Glomerular endothelial cell (primary cell): ENCODE results near the gene NDUFB10. TPM values are rescaled to one million over a fixed set of nuclear protein-coding genes. Genes with fewer than 3 reads are reported as not detected.
"Not testable (repeated sequence)": the region's sequence is repeated elsewhere in the genome, so short reads cannot be mapped to it uniquely, and the experiment has no call there.

Experiments used
- DNase-seq: peaks from one replicate; pipeline ENCODE4 v3.0.0-alpha.2; 2011; ENCODE audit warnings: low read depth, low spot score; ENCODE audit errors: extremely low read depth
- total RNA-seq: library from RNA; depleted of rRNA; stranded (reverse); fragments of >200 nt; gene quantifications from 2 replicates; pipeline ENCODE4 v1.2.3, GENCODE V29; 2015

The NDUFB10 gene
- total RNA-seq, 1 donor from 2014 or later = 262 TPM

DNA sequence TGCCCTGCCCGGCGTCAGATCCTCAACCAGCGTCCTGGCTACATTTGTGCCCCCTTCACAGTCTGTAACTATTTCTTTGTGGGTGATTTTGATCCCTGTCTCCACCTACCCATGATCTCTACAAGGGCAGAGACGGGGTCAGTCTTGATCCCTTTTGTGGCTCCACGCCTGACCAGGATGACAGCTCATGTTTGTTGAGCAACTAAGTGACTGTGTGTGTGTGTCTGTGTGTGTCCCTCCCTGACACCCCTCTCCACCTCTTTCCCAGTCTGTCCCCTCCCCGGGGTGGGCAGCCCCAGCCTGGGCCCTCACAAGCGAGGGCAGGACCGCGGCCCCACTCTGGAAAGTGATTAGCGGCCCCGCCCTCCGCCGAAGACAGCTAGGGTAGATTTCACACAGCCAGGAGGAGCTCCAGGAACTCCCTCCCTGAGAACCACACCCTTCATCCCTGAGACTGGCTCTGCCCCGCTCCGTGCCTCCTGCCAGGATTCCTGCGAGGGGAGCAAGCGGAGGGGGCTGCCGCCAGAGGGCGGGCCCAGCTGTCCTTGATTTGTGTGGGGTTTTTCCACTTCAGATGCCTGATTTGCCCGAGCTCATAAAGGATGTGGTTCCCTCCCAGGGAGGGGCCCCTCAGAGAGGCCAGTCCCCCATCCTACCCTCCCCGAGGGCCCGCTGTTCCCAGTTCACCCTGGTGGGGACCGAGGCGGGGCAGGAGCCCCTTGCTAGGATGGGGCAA is 35.9 kb upstream of the NDUFB10 start:
- DNase-seq = no peak

DNA sequence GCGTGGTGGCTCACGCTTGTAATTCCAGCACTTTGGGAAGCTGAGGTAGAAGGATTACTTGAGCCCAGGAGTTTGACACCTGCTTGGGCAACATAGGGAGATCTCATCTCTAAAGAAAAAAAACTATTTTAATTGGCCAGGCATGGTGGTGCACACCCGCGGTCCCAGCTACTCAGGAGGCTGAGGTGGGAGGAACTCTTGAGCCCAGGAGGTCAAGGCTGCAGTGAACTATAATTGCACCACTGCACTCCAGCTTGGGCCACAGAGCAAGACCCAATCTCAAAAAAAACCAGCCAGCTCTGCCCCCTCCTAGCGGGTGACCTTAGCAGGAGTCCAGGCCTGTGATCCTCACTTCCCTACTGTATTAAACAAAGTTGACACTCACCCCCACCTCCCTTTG is 35.2 kb upstream of the NDUFB10 start:
- DNase-seq = no peak

DNA sequence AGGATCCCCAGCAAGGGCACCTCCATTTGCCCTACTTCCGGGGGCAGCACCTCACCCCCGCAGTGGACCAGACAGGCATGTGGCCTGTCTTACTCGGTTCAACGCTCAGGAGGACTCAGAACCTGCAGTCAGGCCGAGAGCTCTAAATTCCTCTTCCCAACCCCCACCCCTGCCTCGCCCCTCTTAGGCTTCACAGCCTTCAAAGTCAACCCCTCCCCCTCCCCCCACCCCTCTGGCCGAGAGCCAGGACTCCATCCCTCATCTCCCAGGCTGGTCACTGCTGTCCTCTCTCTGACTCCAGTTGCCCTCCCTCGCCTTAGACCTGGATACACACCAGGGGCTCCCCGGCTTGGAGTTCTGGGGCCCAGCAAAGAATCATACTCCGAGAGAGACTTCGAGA is 33.1 kb upstream of the NDUFB10 start:
- DNase-seq = no peak

DNA sequence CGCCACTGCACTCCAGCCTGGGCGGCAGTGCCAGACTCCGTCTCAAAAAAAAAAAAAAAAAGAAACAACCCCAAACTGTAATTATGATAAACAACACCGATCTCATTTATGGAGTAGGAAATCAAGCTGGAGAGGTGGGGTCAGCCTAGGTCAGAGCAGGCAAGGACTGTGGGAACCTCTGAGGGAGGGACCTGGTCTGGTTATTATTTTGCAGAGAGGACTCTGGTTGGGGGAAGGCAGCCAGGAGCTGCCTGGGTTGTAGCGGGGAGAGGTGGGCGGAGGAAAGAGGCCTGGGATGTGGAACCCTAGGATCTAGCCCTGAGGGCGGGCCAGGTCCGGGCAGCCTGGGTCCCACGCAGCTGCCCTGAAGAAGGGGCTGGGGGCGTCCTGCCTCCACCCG is 30.2 kb upstream of the NDUFB10 start:
- DNase-seq = no peak

GRCh38 chr16:1929578-1930337 is 29.6 kb upstream of the NDUFB10 start:
- DNase-seq = no peak

GRCh38 chr16:1930338-1930720 is 29.0 kb upstream of the NDUFB10 start:
- DNase-seq = no peak

GRCh38 chr16:1932050-1933028 is 27.0 kb upstream of the NDUFB10 start:
- DNase-seq = no peak

- no peak for DNase-seq
Observed at GRCh38 chr16:1933097-1933661, 26.2 kb upstream of the NDUFB10 start.

DNA sequence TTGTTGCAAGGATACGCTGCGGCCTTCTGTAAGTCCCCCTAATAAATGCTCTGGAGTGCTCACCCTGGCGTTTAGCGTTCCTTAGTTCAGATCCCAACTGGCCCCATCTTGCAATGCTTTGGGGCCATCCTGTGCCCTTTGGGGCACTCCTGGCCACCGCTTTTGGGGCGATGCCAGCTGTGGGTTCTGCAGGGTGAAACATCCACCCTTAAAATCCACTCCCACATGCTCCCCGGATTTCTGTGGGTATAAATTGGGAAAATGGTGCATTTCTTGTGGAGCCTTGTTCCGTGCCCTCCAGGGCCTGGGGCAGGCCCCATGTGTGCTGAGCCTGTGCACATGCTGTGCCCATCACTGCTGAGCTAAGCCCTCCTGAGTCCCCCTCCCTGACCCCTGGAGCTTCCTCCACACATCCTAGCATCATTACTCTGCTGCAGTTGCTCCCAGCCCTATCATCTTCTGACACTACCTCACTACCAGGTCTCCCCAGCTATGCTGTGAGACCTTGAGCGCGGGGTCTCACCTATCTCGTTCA is 22.3 kb upstream of the NDUFB10 start:
- no peak for DNase-seq

DNA sequence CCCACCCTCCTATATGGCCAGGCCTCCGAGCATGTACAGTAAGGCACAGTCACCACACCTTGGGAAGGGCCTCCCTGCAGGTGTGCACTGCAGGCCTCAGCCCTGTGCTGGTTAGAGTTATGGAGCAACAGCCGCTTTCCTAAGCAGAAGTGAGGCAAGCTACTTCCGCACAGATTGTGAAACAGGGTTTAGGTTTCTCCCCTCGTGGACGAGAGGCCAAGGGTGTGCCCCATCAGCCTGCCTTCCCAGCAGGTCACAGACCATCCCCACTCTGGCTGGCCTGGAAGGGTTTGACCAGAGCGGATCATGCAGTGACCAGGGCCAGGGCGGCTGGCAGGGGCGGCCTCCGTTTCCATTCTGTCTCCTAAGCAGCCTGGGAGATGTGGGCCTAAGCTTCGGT is 21.0 kb upstream of the NDUFB10 start:
- no peak for DNase-seq

- DNase-seq = no peak
Observed at GRCh38 chr16:1938910-1939309, 20.4 kb upstream of the NDUFB10 start.

- not testable (repeated sequence) for DNase-seq
Observed at GRCh38 chr16:1939833-1940232, 19.5 kb upstream of the NDUFB10 start.

DNA sequence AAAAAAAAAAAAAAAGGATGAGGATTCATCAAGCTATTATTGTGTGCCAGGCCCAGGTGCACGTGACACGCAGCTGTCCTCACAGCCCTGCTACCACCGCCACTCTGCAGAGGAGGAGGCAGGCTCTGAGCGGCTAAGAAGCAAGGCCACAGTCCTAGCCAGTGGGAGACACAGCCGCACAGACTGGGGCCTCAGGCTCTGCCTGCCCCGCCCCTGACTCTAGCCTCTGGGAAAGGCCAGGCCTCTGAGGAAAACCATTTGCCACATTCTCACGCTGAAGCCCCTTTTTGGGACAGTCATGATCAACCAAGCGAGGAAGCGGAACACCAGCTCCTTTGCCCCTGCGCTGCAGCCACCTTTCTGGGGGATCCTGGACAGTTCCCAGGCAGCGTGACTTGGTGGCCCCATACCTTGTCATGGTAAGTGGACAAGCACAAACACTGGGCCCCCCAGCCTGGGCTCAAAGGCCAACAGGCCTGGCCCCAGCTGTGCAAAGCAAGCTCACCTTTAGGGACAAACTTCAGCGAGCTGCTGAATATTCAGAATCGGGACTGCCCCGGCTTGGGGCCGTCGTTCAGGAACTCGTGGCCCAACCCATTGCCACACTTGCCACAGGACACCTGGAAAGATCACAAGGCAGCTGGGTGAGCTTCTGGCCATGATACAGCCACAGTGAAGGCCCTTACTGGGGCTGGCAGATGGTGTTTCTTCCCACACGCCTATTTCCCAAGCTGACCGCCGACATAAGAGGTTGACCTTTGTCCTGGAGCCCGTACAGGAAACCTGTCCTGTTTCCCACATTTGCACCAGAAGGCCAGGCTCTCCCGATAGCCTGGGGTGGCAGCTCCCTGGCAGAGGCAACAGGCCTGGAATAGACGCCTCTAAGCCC is 18.8 kb upstream of the NDUFB10 start:
- DNase-seq = no peak

GRCh38 chr16:1941162-1942046 is 17.9 kb upstream of the NDUFB10 start:
- no peak for DNase-seq

DNA sequence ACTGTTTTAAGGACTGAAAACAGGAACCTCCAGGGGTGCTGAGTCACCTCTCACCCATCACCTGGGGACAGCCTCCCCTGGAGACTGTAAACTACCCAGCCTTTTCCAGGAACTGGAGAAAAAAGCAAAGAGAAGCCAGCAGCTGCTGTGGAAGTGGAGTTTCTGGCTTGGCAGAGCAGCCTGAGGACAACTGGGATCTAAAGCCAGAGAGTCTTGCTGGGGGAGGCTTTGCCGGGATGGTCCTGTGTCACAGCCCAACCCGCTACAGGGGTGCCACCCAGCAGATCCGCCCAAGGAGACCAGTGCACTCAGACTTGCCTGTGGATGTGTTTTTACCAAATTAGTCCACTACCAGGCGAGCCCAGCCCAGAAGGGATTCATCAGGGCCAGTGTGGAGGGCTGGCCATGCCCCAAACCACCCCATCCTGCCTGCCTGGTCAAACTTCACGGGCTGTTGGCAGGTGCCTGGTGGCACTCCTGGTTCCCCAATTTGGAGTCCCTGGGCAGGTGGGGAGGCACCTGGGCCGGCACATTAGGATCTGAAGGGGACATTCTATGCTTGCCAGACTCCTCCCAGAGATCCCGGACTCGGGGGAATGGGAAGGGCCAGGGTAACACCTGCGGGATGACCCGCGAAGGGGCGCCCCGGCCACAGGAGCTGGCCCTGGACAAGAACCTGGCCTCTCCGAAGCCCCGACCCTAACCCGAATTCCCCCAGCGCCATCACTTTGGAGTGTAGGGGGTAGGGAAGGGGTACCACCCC is 17.1 kb upstream of the NDUFB10 start:
- no peak for DNase-seq

DNA sequence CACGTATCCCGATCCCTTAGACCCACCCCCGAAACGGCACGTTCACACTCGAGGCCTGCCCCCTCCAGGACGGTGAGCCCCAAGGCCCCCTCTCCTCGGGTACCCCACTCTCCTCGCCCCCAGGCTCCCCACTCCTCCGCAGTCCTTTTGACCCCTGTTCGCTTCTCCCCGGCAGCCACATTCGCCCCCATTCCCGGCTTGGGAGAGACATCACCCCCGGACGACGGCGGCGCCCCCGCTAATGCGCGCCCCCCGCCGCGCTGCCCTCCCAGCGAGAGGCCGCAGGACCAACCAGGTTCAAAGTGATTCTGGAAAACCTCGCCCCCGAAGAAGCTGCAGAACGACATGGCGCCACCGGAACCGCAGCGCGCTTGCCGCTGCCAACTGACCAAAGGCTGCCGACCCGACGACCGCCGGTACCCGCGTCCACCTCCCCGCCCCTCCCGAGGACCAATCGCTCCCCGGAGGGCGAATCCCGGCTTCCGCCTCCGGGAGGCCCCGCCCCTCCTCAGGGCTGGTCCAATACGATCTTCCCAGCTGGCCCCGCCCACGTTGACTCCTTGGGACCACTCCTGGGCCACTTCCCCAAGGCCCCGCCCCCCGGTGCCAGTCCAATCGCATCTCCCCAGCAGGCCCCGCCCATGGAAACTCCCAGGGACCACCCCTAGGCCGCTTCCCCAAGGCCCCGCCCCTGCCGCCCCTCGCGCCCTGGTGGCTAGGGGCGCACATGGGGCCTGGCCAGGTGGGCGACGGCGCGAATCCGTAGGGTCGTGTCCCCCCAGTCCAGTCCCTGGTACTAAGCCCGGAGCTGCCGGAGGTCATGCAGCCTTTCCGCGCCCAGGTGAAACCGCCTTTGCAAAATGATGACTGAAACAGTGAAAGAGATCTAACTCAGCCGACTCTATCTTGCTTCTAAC is 16.3 kb upstream of the NDUFB10 start, which contains the start of gene MSRB1:
MSRB1 (minus strand) TSS at position 390 of the 917 bp plus-strand sequence; CDS start at position 347, 43 bp downstream.
- peak; percentile 72 for DNase-seq
